GM21423 (cell line): Measurements from ENCODE around the gene RNASET2.
"Not testable (repeated sequence)": the region's sequence is repeated elsewhere in the genome, so short reads cannot be mapped to it uniquely, and the experiment has no call there.

Experiments used
- ATAC-seq: cut with Tn5 transposase; IDR thresholded peaks from one replicate; pipeline ENCODE4 v1.9.1; 2021; ENCODE audit warnings: mild to moderate bottlenecking, moderate library complexity; ENCODE audit not compliant: unreplicated experiment

Gene RNASET2

GRCh38 chr6:166949528-166950442 is 6.6 kb downstream of the RNASET2 start:
- ATAC-seq, result no peak

GRCh38 chr6:166948724-166949123 is 7.6 kb downstream of the RNASET2 start:
- ATAC-seq, result not testable (repeated sequence)

- no peak for ATAC-seq
Measured at GRCh38 chr6:166947251-166947650, 9.1 kb downstream of the RNASET2 start.

GRCh38 chr6:166946125-166946524 is 10.2 kb downstream of the RNASET2 start:
- ATAC-seq, result no peak

- ATAC-seq, result no peak
Measured at GRCh38 chr6:166944666-166945256, 11.6 kb downstream of the RNASET2 start.

- no peak for ATAC-seq
Measured at GRCh38 chr6:166942393-166943168, 13.8 kb downstream of the RNASET2 start.

GRCh38 chr6:166940643-166941068 is 15.7 kb downstream of the RNASET2 start:
- no peak for ATAC-seq

GRCh38 chr6:166939894-166940293 is 16.5 kb downstream of the RNASET2 start:
- no peak for ATAC-seq

GRCh38 chr6:166939345-166939744 is 17.0 kb downstream of the RNASET2 start:
- ATAC-seq, result no peak

GRCh38 chr6:166938704-166939103 is 17.6 kb downstream of the RNASET2 start:
- ATAC-seq, result no peak

- ATAC-seq, result no peak
Measured at GRCh38 chr6:166938150-166938549, 18.2 kb downstream of the RNASET2 start.

GRCh38 chr6:166937746-166938145 is 18.6 kb downstream of the RNASET2 start:
- no peak for ATAC-seq

- ATAC-seq, result no peak
Measured at GRCh38 chr6:166936079-166936787, 20.1 kb downstream of the RNASET2 start.

GRCh38 chr6:166935353-166935752 is 21.0 kb downstream of the RNASET2 start:
- no peak for ATAC-seq

- no peak for ATAC-seq
Measured at GRCh38 chr6:166934174-166934573, 22.2 kb downstream of the RNASET2 start.

- ATAC-seq, result no peak
Measured at GRCh38 chr6:166933396-166933795, 23.0 kb downstream of the RNASET2 start.

GRCh38 chr6:166932616-166933015 is 23.7 kb downstream of the RNASET2 start:
- ATAC-seq, result no peak

GRCh38 chr6:166932116-166932515 is 24.2 kb downstream of the RNASET2 start:
- ATAC-seq, result no peak

- no peak for ATAC-seq
Measured at GRCh38 chr6:166931426-166931970, 24.9 kb downstream of the RNASET2 start.

GRCh38 chr6:166930354-166930891 is 25.9 kb downstream of the RNASET2 start:
- no peak for ATAC-seq
